ENCODE data around the gene ERAL1.

GRCh38 chr17:28828294-28829040 is 26.3 kb upstream of the ERAL1 start:
- TF ChIP-seq, protein P1, sequence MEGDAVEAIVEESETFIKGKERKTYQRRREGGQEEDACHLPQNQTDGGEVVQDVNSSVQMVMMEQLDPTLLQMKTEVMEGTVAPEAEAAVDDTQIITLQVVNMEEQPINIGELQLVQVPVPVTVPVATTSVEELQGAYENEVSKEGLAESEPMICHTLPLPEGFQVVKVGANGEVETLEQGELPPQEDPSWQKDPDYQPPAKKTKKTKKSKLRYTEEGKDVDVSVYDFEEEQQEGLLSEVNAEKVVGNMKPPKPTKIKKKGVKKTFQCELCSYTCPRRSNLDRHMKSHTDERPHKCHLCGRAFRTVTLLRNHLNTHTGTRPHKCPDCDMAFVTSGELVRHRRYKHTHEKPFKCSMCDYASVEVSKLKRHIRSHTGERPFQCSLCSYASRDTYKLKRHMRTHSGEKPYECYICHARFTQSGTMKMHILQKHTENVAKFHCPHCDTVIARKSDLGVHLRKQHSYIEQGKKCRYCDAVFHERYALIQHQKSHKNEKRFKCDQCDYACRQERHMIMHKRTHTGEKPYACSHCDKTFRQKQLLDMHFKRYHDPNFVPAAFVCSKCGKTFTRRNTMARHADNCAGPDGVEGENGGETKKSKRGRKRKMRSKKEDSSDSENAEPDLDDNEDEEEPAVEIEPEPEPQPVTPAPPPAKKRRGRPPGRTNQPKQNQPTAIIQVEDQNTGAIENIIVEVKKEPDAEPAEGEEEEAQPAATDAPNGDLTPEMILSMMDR (IDR thresholded peaks at IDR 0.05; ENCODE audit: control extremely low read depth in 1 of 3, insufficient read depth in 1 of 3, low read depth in 1 of 3, low read length in 3 of 3), result no peak
- TF ChIP-seq POLR2AphosphoS5 (IDR thresholded peaks at IDR 0.05; ENCODE audit: low read depth, low read length) (no peak), MAX (IDR thresholded peaks at IDR 0.05) (no peak), MAFK (IDR thresholded peaks at IDR 0.05; ENCODE audit: low read depth, low read length) (no peak), YY1 (IDR thresholded peaks at IDR 0.05; ENCODE audit: low read depth, low read length) (no peak), RAD21 (IDR thresholded peaks at IDR 0.05 in 1 of 2, conservative IDR thresholded peaks at IDR 0.05 in 1 of 2; ENCODE audit: low read depth in 2 of 2, low read length in 2 of 2) (no peak), CEBPB (IDR thresholded peaks at IDR 0.05; ENCODE audit: low read depth, low read length) (no peak), EZH2 (IDR thresholded peaks at IDR 0.05; ENCODE audit: low read depth, low read length, severe bottlenecking) (no peak), ZNF274 (IDR thresholded peaks at IDR 0.05; ENCODE audit: borderline replicate concordance, extremely low read depth, low read length) (no peak), SIRT6 (IDR thresholded peaks at IDR 0.05; ENCODE audit: low read length) (no peak), SIN3A (conservative IDR thresholded peaks at IDR 0.05 in 1 of 2, IDR thresholded peaks at IDR 0.05 in 1 of 2; ENCODE audit: low read depth in 1 of 2, low read length in 2 of 2) (no peak), POLR2A (IDR thresholded peaks at IDR 0.05; ENCODE audit: control extremely low read depth in 1 of 2, low read depth in 2 of 2, low read length in 2 of 2) (no peak)

All from H1 (cell line).